Astrocyte (in vitro differentiated cells and primary cell): ENCODE results near the gene TOX3. TPM values are rescaled to one million over a fixed set of nuclear protein-coding genes. Genes with fewer than 3 reads are reported as not detected.

Experiments used
- DNase-seq: peaks from one replicate; pipeline ENCODE4 v3.0.0-alpha.2; 2010; ENCODE audit warnings: low read depth
- FAIRE-seq: peaks from 2 replicates; lab custom pipeline; 2011; peaks lifted over from hg19 to GRCh38; lab: Jason Lieb, UNC
- H2AFZ ChIP-seq: 2 replicates; pipeline ENCODE4 v1.6.0; 2012; ENCODE audit warnings: low read depth, low read length, inconsistent platforms
- H3K27ac ChIP-seq: 2 replicates; pipeline ENCODE4 v1.5.1; 2011; ENCODE audit warnings: low read depth, low read length, inconsistent platforms
- H3K27me3 ChIP-seq: 2 replicates; pipeline ENCODE4 v1.6.0; 2011; ENCODE audit warnings: low read length, inconsistent platforms; ENCODE audit not compliant: insufficient read depth
- H3K36me3 ChIP-seq: 2 replicates; pipeline ENCODE4 v1.5.1; 2011; ENCODE audit warnings: low read length, inconsistent platforms; ENCODE audit not compliant: insufficient read depth
- H3K4me1 ChIP-seq: 2 replicates; pipeline ENCODE4 v1.5.1; 2011; ENCODE audit warnings: low read length, inconsistent platforms; ENCODE audit not compliant: insufficient read depth
- H3K4me2 ChIP-seq: 2 replicates; pipeline ENCODE4 v1.6.0; 2012; ENCODE audit warnings: low read length, inconsistent platforms
- H3K4me3 ChIP-seq: 2 replicates; pipeline ENCODE4 v1.5.1; 2011; ENCODE audit warnings: low read depth, mild to moderate bottlenecking, low read length, inconsistent platforms; ENCODE audit not compliant: insufficient read depth
- H3K79me2 ChIP-seq: 2 replicates; pipeline ENCODE4 v1.6.0; 2012; ENCODE audit warnings: mild to moderate bottlenecking, low read length, inconsistent platforms; ENCODE audit not compliant: insufficient read depth
- H3K9ac ChIP-seq: 2 replicates; pipeline ENCODE4 v1.6.0; 2012; ENCODE audit warnings: mild to moderate bottlenecking, low read length, inconsistent platforms
- H3K9me3 ChIP-seq: 2 replicates; pipeline ENCODE4 v1.5.1; 2012; ENCODE audit warnings: low read depth, mild to moderate bottlenecking, low read length, inconsistent platforms; ENCODE audit not compliant: insufficient read depth
- H4K20me1 ChIP-seq: 2 replicates; pipeline ENCODE4 v1.6.0; 2012; ENCODE audit warnings: low read length, inconsistent platforms; ENCODE audit not compliant: insufficient read depth
- H3K27ac Mint-ChIP-seq: one replicate; pipeline ENCODE4 v1.8.0; 2021; ENCODE audit warnings: mild to moderate bottlenecking, mixed read lengths; ENCODE audit not compliant: unreplicated experiment
- H3K27me3 Mint-ChIP-seq: one replicate; pipeline ENCODE4 v1.8.0; 2021; ENCODE audit warnings: low read depth, mixed read lengths; ENCODE audit not compliant: unreplicated experiment
- H3K36me3 Mint-ChIP-seq: one replicate; pipeline ENCODE4 v1.8.0; 2021; ENCODE audit warnings: low read depth, mixed read lengths; ENCODE audit not compliant: unreplicated experiment
- H3K4me1 Mint-ChIP-seq: one replicate; pipeline ENCODE4 v1.8.0; 2021; ENCODE audit warnings: low read depth, mixed read lengths; ENCODE audit not compliant: unreplicated experiment
- H3K4me3 Mint-ChIP-seq: one replicate; pipeline ENCODE4 v1.8.0; 2021; ENCODE audit warnings: mild to moderate bottlenecking, moderate library complexity, mixed read lengths; ENCODE audit not compliant: unreplicated experiment
- H3K9me3 Mint-ChIP-seq: one replicate; pipeline ENCODE4 v1.8.0; 2021; ENCODE audit warnings: mild to moderate bottlenecking, mixed read lengths; ENCODE audit not compliant: unreplicated experiment
- CTCF ChIP-seq: IDR thresholded peaks from 2 replicates; pipeline ENCODE4 v1.5.1; 2011; ENCODE audit warnings: low read depth, mild to moderate bottlenecking, inconsistent platforms, low read length, moderate library complexity; ENCODE audit not compliant: insufficient read depth
- EZH2 ChIP-seq: IDR thresholded peaks from 2 replicates; pipeline ENCODE4 v1.6.1; 2012; ENCODE audit warnings: mild to moderate bottlenecking, low read length, inconsistent platforms; ENCODE audit not compliant: insufficient read depth
- total RNA-seq: library from RNA; stranded (reverse); gene quantifications from 2 replicates; pipeline ENCODE4 v1.2.1, GENCODE V29; 2021

The TOX3 gene
- total RNA-seq, 1 donor from 2014 or later: 2.3 TPM

- no peak for TF ChIP-seq EZH2
- TF ChIP-seq CTCF: no peak
- no peak for FAIRE-seq
- no peak overlapping the region for H3K27ac Mint-ChIP-seq
- H3K27me3 Mint-ChIP-seq: no peaks in the 10 kb centered on the region
- Histone ChIP-seq H3K36me3 (no peaks in the 10 kb centered on the region), H3K4me1 (no peaks in the 10 kb centered on the region), H3K4me2 (no peak overlapping the region), H3K27me3 (no peaks in the 10 kb centered on the region), H3K9me3 (no peaks in the 10 kb centered on the region), H3K27ac (no peak overlapping the region), H3K9ac (no peak overlapping the region), H3K4me3 (no peak overlapping the region), H3K79me2 (no peaks in the 10 kb centered on the region), H4K20me1 (no peaks in the 10 kb centered on the region), H2AFZ (no peak overlapping the region)
- no peaks in the 10 kb centered on the region for H3K4me1 Mint-ChIP-seq
- no peak for DNase-seq
- peaks cover 6% of the 10 kb centered on the region for H3K9me3 Mint-ChIP-seq
- H3K4me3 Mint-ChIP-seq: no peak overlapping the region
- H3K36me3 Mint-ChIP-seq: no peaks in the 10 kb centered on the region
Observed at GRCh38 chr16:52568495-52568894, 21.6 kb upstream of the TOX3 start.

DNA sequence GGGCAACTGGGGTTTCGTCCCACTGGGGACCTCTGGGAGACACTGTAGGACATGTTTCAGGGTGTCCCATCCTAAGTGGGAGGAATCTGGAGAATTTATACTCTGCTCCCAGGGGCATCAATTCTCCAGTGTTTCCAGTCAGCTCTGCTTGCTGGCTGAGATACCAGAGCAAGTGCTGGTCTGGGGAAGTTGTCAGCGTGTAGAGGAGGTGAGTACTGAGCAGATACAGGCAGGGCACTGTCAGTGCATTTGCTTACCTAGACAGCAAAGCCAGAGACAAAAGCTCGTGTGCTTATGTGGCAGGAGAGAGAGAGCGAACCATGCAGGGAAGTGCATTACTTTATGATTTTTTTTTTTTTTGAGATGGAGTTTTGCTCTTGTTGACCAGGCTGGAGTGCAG lies 20.2 kb upstream of the TOX3 start:
- Histone ChIP-seq H3K36me3 (no peaks in the 10 kb centered on the region), H3K9me3 (no peaks in the 10 kb centered on the region), H3K27ac (no peak overlapping the region), H2AFZ (no peak overlapping the region), H3K4me1 (no peaks in the 10 kb centered on the region), H3K9ac (no peak overlapping the region), H3K27me3 (no peaks in the 10 kb centered on the region), H3K79me2 (no peaks in the 10 kb centered on the region), H4K20me1 (no peaks in the 10 kb centered on the region), H3K4me2 (no peak overlapping the region), H3K4me3 (no peak overlapping the region)
- no peak for FAIRE-seq
- no peaks in the 10 kb centered on the region for H3K27me3 Mint-ChIP-seq
- no peak overlapping the region for H3K4me3 Mint-ChIP-seq
- no peak for DNase-seq
- TF ChIP-seq EZH2 (no peak), CTCF (no peak)
- no peaks in the 10 kb centered on the region for H3K4me1 Mint-ChIP-seq
- no peak overlapping the region for H3K27ac Mint-ChIP-seq
- H3K36me3 Mint-ChIP-seq: no peaks in the 10 kb centered on the region
- H3K9me3 Mint-ChIP-seq: peaks cover 6% of the 10 kb centered on the region

GRCh38 chr16:52563767-52564611 lies 17.0 kb upstream of the TOX3 start:
- FAIRE-seq: no peak
- no peak overlapping the region for H3K27ac ChIP-seq

More at GRCh38 chr16:52563767-52564611, 17.0 kb upstream of the TOX3 start:
- TF ChIP-seq CTCF (no peak), EZH2 (no peak)
- DNase-seq: no peak
- H3K27me3 ChIP-seq: no peaks in the 10 kb centered on the region
- H2AFZ ChIP-seq: no peak overlapping the region
- Mint-ChIP-seq H3K27ac (no peak overlapping the region), H3K27me3 (peaks cover 5% of the 10 kb centered on the region), H3K36me3 (no peaks in the 10 kb centered on the region), H3K4me1 (no peaks in the 10 kb centered on the region), H3K4me3 (no peak overlapping the region), H3K9me3 (peaks cover 1% of the 10 kb centered on the region)
- H3K9me3 ChIP-seq: no peaks in the 10 kb centered on the region
- H3K4me1 ChIP-seq: no peaks in the 10 kb centered on the region
- H3K4me2 ChIP-seq: no peak overlapping the region
- no peaks in the 10 kb centered on the region for H3K36me3 ChIP-seq
- no peak overlapping the region for H3K9ac ChIP-seq
- H3K79me2 ChIP-seq: no peaks in the 10 kb centered on the region
- no peak overlapping the region for H3K4me3 ChIP-seq
- no peaks in the 10 kb centered on the region for H4K20me1 ChIP-seq
